Activated T-helper 2 cell treated with anti-CD3 and anti-CD28 coated beads, Interferon-gamma antibody, Interleukin-2, Interleukin-4, amounts not matched to agents 10 μg/mL and 5 μg/mL and 100 μg/mL, durations not matched to agents 14 hours and 24 hours and 36 hours (primary cell): ENCODE results near the gene ZNF337. TPM values are rescaled to one million over a fixed set of nuclear protein-coding genes. Genes with fewer than 3 reads are reported as not detected.

Experiments used
- DNase-seq: peaks from one replicate; pipeline ENCODE4 v3.0.0; 2021; ENCODE audit warnings: low spot score
- H3K27ac Mint-ChIP-seq: one replicate; pipeline ENCODE4 v1.8.0; 2021; ENCODE audit warnings: mixed read lengths
- H3K27me3 Mint-ChIP-seq: one replicate; pipeline ENCODE4 v1.8.0; 2021; ENCODE audit warnings: low read depth, mixed read lengths
- H3K36me3 Mint-ChIP-seq: one replicate; pipeline ENCODE4 v1.8.0; 2021; ENCODE audit warnings: low read depth, mixed read lengths
- H3K4me1 Mint-ChIP-seq: one replicate; pipeline ENCODE4 v1.8.0; 2021; ENCODE audit warnings: low read depth, mixed read lengths
- H3K4me3 Mint-ChIP-seq: one replicate; pipeline ENCODE4 v1.8.0; 2021; ENCODE audit warnings: low read depth, mild to moderate bottlenecking, moderate library complexity, mixed read lengths
- H3K9me3 Mint-ChIP-seq: one replicate; pipeline ENCODE4 v1.8.0; 2021; ENCODE audit warnings: mixed read lengths
- intact Hi-C: fragments of 100-400 bp; cut with micrococcal nuclease; formaldehyde crosslinking; loops from one replicate; pipeline ENCODE4 v1.15.1; 2023
- total RNA-seq: library from RNA; stranded (reverse); gene quantifications from 2 replicates; pipeline ENCODE4 v1.2.3, GENCODE V29; 2022

The ZNF337 gene
- 12.7 and 13.3 TPM in 2 replicates for total RNA-seq

DNA sequence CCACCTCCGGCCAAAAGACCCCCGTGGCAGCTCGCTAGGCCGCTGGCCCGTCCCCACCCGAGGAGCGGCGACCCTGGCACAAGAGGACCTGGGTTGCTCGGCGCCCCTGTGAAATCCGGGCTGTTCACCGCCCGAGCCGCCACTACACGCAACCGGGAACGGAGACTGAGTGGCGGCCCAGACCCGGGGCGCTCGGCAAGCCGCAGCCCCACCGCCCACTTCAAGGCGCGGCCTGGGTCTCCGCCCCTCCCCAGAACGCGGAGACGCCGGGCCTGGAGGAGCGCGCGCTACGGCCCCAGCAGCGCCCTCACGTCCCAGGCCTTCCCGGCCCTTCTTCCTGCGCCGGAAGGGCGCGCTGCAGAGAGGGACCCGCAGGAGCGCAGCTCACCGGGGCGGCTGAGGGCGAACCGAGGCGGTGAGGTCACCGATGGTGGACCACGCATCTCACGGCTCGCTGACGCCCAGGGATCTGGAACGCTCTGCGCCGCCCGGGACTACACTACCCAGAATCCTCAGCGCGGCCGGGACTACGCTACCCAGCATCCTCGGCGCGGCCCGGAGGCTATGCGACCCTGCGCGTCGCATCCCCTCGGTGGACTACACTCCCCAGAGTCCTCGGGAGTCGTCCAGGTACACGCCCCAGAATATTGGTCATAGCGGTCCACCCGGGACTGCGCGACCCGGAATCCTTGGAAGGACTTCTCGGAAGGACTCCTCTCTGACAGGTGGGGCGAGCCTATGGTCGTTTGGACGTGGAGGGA lies at the start of gene ZNF337:
TSS of gene ZNF337 (minus strand) at position 483 of the 761 bp plus-strand sequence. CDS start 10,436 bp downstream, outside the sequence.
- peaks cover 21% of the 10 kb centered on the region for H3K9me3 Mint-ChIP-seq
- H3K4me1 Mint-ChIP-seq = peaks cover 18% of the 10 kb centered on the region
- peaks cover 37% of the 10 kb centered on the region for H3K36me3 Mint-ChIP-seq
- peak within 1 kb of the TSS; percentile 87 for H3K27ac Mint-ChIP-seq
- peak; percentile 91 for DNase-seq
- peak within 1 kb of the TSS; percentile 92 for H3K4me3 Mint-ChIP-seq
- intact Hi-C loops = loop anchor here (1.0 to 5.0 kb wide), 3 partner anchors 54 to 109 kb away; partner anchors contain the start of genes NANP and NINL
- H3K27me3 Mint-ChIP-seq = peaks cover 6% of the 10 kb centered on the region

DNA sequence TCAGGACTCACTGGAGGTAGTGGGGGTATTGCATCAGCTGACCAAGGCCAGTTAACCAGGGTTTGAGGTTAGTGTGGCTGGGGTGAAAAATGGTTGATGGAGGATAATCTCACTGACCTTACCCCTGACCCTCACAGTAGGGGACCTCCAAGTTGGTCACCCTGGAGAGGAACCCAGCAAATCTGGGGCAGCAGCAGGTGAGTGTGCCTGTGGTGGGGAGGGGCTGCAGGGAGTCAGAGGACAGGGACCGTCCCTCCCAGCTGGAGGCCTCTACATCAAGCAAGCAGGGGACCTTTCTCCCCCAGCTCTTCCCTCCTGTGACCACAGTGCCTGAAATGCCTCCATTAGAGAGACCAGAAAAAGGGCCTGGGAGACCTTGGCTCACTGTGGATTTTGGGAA lies 49.1 kb upstream of the ZNF337 start:
- no peaks in the 10 kb centered on the region for H3K27me3 Mint-ChIP-seq
- H3K4me3 Mint-ChIP-seq = no peak overlapping the region
- intact Hi-C loops = no loop called here
- DNase-seq = no peak
- no peaks in the 10 kb centered on the region for H3K36me3 Mint-ChIP-seq
- H3K4me1 Mint-ChIP-seq = peaks cover 15% of the 10 kb centered on the region
- no peaks in the 10 kb centered on the region for H3K9me3 Mint-ChIP-seq
- H3K27ac Mint-ChIP-seq = no peak overlapping the region

DNA sequence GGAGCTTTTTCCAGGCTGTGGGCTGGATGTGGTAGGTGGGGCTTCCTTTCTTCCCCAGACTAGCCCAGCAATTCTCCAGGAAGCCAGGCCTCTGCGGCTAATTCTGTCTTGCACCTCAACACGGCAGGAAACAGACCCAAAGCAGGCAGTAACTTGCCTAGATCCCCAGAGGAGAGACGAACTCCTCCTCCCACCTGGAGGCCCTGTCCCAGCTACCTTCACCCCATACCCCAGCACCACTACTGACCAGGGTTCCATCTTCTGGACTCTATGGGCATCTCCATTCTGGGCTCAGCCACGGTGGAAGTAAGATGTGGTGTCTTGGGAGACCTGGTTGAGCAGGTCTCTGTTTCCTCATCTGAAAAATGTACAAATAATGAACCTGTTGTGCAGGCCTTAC lies 48.4 kb upstream of the ZNF337 start:
- Mint-ChIP-seq H3K9me3 (no peaks in the 10 kb centered on the region), H3K36me3 (no peaks in the 10 kb centered on the region), H3K4me1 (peaks cover 19% of the 10 kb centered on the region), H3K27me3 (no peaks in the 10 kb centered on the region), H3K4me3 (no peak overlapping the region), H3K27ac (no peak overlapping the region)
- intact Hi-C loops = no loop called here
- DNase-seq = no peak

DNA sequence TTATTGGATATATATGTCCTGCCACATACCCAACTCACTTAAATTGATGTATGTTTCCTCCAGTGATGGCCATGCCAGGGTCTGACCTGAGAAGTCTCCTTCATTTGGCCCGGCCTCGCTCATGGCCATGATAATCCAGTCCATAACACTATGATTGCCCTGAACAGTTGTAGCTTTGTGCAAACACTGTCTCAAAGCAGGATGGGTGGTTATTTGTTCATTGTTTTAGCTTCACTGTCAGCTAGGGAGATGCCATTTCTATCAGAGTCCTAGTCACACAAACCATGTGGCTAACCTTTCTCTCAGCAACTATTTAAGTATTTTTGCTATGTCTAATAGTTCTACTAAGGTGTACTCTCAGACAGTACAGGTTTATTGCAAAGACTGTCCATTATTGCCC lies 47.6 kb upstream of the ZNF337 start:
- DNase-seq = no peak
- Mint-ChIP-seq H3K4me1 (peaks cover 20% of the 10 kb centered on the region), H3K27ac (no peak overlapping the region), H3K4me3 (no peak overlapping the region), H3K36me3 (no peaks in the 10 kb centered on the region), H3K9me3 (peaks cover 4% of the 10 kb centered on the region), H3K27me3 (no peaks in the 10 kb centered on the region)
- intact Hi-C loops = no loop called here

DNA sequence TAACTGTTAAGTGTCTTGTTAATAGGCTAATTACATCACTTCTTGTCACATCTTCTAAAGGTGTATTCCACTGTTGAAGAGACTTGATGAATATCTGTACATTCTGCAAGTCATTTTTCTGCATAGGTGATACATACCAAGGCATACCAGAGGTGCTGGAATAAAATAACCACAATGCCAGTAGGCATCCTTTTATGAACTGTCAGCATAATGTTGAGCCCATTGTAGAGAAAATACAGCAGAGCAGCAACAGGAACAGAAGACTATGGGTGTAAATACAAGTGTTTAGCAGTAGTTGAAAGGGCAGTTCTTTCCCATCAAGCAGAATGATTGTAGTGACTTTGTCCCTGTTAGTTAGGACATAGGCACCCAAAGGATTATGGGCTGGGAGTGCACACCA lies 44.4 kb upstream of the ZNF337 start:
- no peak overlapping the region for H3K4me3 Mint-ChIP-seq
- H3K9me3 Mint-ChIP-seq = peaks cover 4% of the 10 kb centered on the region
- no peaks in the 10 kb centered on the region for H3K27me3 Mint-ChIP-seq
- H3K27ac Mint-ChIP-seq = no peak overlapping the region
- DNase-seq = no peak
- intact Hi-C loops = no loop called here
- peaks cover 18% of the 10 kb centered on the region for H3K4me1 Mint-ChIP-seq
- no peaks in the 10 kb centered on the region for H3K36me3 Mint-ChIP-seq

DNA sequence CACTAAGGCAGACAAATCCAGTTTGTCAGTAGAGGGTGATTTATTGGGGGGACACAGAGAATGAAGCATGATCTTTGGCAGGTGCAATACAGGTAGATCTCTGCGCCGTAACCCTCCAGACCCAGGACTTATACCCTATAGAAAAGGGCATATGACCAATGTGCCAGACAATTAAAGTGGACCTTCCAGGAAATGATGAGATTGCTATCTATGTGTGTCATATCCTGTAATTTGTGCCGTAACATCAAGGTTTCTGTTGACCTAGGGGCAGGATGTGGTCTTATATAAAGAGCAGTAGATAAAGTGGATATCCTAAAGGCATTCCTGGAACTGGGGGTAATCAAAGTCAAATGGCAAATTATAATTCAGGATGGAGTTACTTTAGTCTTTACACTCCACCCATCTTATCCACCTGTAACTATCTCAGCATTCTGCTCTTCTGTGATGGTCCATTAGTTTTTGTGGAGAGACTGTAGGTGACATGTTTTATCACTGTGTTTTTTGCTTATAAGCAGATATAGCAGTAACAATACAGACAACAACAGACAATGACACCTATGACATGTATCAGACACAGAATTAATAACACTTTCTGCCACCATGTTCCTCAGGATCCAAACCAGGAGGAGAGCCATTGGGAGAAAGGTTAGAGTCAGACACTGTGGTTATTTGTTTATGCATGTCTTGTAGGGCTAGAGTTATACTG lies 43.1 kb upstream of the ZNF337 start:
- intact Hi-C loops = loop anchor here (2.0 kb wide), 1 partner anchor 33 kb away; no protein-coding TSS in a partner anchor
- no peak for DNase-seq

DNA sequence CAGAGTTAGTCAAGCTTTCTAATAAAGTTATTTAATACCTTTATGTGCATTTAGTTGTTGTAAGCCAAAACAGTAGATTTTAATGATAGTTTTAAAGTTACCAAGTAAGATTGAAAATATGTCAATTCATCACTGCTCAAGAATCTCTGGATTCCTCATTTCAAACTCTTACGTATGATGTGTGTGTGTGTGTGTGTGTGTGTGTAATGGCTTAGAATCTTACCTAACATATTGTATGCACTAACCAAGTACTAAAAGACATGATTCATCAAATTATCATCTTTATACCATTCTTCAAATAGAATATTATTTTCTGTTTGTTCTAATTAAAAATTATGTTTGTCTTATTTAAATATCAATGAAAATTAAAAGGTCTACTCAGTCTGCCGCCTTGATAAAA lies 41.5 kb upstream of the ZNF337 start:
- H3K9me3 Mint-ChIP-seq = peaks cover 4% of the 10 kb centered on the region
- H3K4me3 Mint-ChIP-seq = no peak overlapping the region
- H3K4me1 Mint-ChIP-seq = peaks cover 18% of the 10 kb centered on the region
- H3K27ac Mint-ChIP-seq = no peak overlapping the region
- no peak for DNase-seq
- no peaks in the 10 kb centered on the region for H3K27me3 Mint-ChIP-seq
- no peaks in the 10 kb centered on the region for H3K36me3 Mint-ChIP-seq
- intact Hi-C loops = loop anchor here (2.0 kb wide), 1 partner anchor 31 kb away; no protein-coding TSS in a partner anchor

More for the DNA sequence above, 43.1 kb upstream of the ZNF337 start:
- Mint-ChIP-seq H3K9me3 (peaks cover 4% of the 10 kb centered on the region), H3K27ac (no peak overlapping the region), H3K27me3 (no peaks in the 10 kb centered on the region), H3K4me1 (peaks cover 18% of the 10 kb centered on the region), H3K4me3 (no peak overlapping the region), H3K36me3 (no peaks in the 10 kb centered on the region)

DNA sequence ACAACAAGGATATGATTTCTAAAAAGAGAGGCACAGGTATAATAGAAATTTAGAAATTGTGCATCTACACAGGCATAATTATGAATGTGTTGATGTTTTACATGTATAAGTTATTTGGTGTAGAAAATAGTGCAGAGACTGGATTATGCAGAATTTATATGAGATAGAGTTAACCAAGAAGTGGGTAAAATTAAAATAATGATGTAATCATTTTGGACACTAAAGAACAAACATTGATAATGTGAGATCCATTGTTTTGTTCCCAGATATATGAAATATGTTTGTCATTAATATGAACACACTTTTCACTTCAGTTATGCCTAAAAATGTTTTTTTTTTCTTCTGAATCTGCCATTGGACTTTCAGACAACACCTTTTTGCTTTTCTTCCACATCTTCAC lies 37.2 kb upstream of the ZNF337 start:
- DNase-seq = no peak
- intact Hi-C loops = no loop called here
- Mint-ChIP-seq H3K36me3 (no peaks in the 10 kb centered on the region), H3K9me3 (no peaks in the 10 kb centered on the region), H3K4me3 (no peak overlapping the region), H3K27ac (no peak overlapping the region), H3K4me1 (peaks cover 6% of the 10 kb centered on the region), H3K27me3 (no peaks in the 10 kb centered on the region)

DNA sequence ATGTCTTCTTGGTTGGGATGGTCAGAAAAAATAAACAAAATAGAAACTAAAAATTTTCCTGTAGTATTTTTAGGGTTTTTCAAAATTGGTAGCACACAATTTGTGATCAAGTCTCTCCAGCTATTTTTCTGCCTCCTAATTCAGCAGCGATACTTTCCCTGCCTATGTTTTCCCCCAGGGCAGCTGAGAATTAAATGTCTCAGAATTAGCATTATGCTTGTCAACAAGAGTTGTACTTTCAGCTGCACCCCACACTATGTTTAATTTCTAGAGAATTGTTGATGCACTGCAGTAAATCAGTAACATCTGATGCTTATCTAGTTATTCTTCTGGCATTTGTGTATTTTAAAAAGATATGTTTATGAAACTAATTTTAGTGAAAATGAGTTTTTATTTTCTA lies 34.2 kb upstream of the ZNF337 start:
- intact Hi-C loops = no loop called here
- peaks cover 10% of the 10 kb centered on the region for H3K4me1 Mint-ChIP-seq
- H3K36me3 Mint-ChIP-seq = peaks cover 17% of the 10 kb centered on the region
- peaks cover 18% of the 10 kb centered on the region for H3K9me3 Mint-ChIP-seq
- no peak overlapping the region for H3K27ac Mint-ChIP-seq
- H3K4me3 Mint-ChIP-seq = no peak overlapping the region
- no peak for DNase-seq
- no peaks in the 10 kb centered on the region for H3K27me3 Mint-ChIP-seq

DNA sequence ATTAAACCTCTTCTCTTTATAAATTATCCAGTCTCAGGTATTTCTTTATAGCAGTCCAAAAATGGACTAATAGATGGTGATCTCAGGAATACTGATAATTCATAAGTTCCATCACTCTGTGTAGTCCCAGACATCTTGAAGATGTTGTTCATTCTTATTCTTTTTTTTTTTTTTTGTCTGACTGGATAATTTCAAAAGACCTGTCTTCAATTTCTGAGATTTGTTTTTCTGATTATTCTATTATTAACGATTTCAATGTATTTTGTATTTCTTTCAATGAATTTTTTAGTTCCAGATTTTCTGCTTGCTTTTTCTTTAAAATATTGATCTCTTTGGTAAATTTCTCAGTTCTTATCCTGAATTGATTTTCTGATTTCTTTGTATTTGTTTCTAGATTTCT lies 29.7 kb upstream of the ZNF337 start:
- intact Hi-C loops = no loop called here
- peaks cover 20% of the 10 kb centered on the region for H3K36me3 Mint-ChIP-seq
- no peak overlapping the region for H3K27ac Mint-ChIP-seq
- H3K4me1 Mint-ChIP-seq = peaks cover 11% of the 10 kb centered on the region
- no peaks in the 10 kb centered on the region for H3K27me3 Mint-ChIP-seq
- H3K4me3 Mint-ChIP-seq = no peak overlapping the region
- DNase-seq = no peak
- peaks cover 40% of the 10 kb centered on the region for H3K9me3 Mint-ChIP-seq

DNA sequence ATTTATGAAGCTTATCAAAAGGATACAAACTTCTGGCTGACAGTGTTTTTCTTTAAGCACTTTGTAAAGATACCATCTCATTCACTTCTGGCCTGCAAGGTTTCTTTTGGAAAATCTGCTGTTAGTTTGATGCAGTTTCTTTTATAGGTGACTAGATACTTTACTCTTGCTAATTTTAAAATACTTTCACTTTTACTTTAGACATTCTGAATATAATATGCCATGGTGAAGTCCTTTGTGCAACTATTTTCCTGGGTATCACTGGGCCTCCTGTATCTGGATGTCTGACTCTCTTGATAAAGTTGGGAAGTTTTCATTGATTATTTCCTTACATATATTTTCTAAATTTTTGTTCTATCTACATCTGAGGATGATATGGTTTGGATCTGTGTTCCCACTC lies 29.0 kb upstream of the ZNF337 start:
- Mint-ChIP-seq H3K4me1 (peaks cover 7% of the 10 kb centered on the region), H3K27me3 (no peaks in the 10 kb centered on the region), H3K9me3 (peaks cover 40% of the 10 kb centered on the region), H3K36me3 (peaks cover 20% of the 10 kb centered on the region), H3K4me3 (no peak overlapping the region), H3K27ac (peak overlapping the region; percentile 3)
- intact Hi-C loops = no loop called here
- no peak for DNase-seq

DNA sequence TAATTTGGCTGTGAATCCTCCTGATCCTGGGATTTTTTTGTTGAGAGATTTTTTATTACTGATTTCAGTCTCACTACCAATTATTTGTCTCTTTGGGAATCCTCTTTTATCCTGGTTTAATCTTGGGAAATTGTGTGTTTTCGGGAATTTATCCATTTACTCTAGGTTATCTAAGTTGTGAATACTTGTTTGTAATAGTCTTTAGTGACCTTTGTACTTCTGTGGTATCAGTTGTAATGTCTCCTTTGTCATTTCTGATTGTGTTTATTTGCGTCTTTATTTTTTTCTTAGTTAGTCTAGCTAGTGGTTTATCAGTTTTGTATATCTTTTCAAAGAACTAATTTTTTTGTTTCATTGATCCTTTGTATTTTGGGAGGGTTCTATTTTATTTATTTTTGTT lies 27.3 kb upstream of the ZNF337 start:
- H3K4me1 Mint-ChIP-seq = peaks cover 15% of the 10 kb centered on the region
- intact Hi-C loops = no loop called here
- H3K36me3 Mint-ChIP-seq = peaks cover 20% of the 10 kb centered on the region
- DNase-seq = no peak
- H3K4me3 Mint-ChIP-seq = no peak overlapping the region
- H3K27me3 Mint-ChIP-seq = no peaks in the 10 kb centered on the region
- H3K9me3 Mint-ChIP-seq = peaks cover 40% of the 10 kb centered on the region
- H3K27ac Mint-ChIP-seq = no peak overlapping the region

DNA sequence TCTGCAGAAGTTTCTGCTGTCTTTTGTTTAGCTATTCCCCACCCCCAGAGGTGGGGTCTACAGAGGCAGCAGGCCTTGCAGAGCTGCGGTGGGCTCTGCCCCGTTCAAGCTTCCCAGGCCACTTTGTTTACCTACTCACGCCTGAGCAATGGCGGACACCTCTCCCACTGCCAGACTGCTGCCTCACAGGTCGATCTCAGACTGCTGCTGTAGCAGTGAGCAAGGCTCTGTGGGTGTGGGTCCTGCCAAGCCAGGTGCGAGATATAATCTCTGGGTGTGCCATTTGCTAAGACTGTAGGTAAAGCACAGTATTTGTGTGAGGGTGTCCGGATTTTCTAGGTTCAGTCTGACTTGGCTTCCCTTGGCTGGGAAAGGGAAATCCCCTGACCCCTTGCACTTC lies 23.6 kb upstream of the ZNF337 start:
- Mint-ChIP-seq H3K27ac (no peak overlapping the region), H3K9me3 (peaks cover 29% of the 10 kb centered on the region), H3K27me3 (peaks cover 2% of the 10 kb centered on the region), H3K4me1 (peaks cover 13% of the 10 kb centered on the region), H3K36me3 (peaks cover 7% of the 10 kb centered on the region), H3K4me3 (no peak overlapping the region)
- intact Hi-C loops = no loop called here
- no peak for DNase-seq
